SKM-1 treated with dmso at 0.1 percent for 144 hours (cell line): ENCODE measurements around the gene LPIN2.

Source experiments
- DNase-seq: peaks from one replicate; lab custom pipeline; 2025; ENCODE audit not compliant: unreplicated experiment; lab: John Stamatoyannopoulos, UW

Gene LPIN2

GRCh38 chr18:2983296-2983695 is 29.6 kb downstream of the LPIN2 start:
- no peak for DNase-seq

- DNase-seq, result no peak
These were observed 30.3 kb downstream of the LPIN2 start for GRCh38 chr18:2982452-2983269.

- no peak for DNase-seq
These were observed 30.9 kb downstream of the LPIN2 start for GRCh38 chr18:2982022-2982421.

GRCh38 chr18:2981212-2981728 is 31.7 kb downstream of the LPIN2 start:
- DNase-seq, result no peak

GRCh38 chr18:2979871-2980790 is 32.8 kb downstream of the LPIN2 start:
- DNase-seq, result peak; percentile 54

GRCh38 chr18:2979129-2979528 is 33.8 kb downstream of the LPIN2 start:
- no peak for DNase-seq

GRCh38 chr18:2978661-2979106 is 34.3 kb downstream of the LPIN2 start:
- no peak for DNase-seq

GRCh38 chr18:2978208-2978607 is 34.7 kb downstream of the LPIN2 start:
- DNase-seq, result no peak

GRCh38 chr18:2976218-2977132 is 36.5 kb downstream of the LPIN2 start:
- no peak for DNase-seq

- DNase-seq, result no peak
These were observed 38.2 kb downstream of the LPIN2 start for GRCh38 chr18:2974731-2975130.

- peak; percentile 70 for DNase-seq
These were observed 41.0 kb downstream of the LPIN2 start for GRCh38 chr18:2971741-2972552.

GRCh38 chr18:2970772-2971659 is 41.9 kb downstream of the LPIN2 start:
- DNase-seq, result peak; percentile 93

GRCh38 chr18:2970344-2970743 is 42.6 kb downstream of the LPIN2 start:
- DNase-seq, result no peak

- no peak for DNase-seq
These were observed 43.2 kb downstream of the LPIN2 start for GRCh38 chr18:2969695-2970094.

GRCh38 chr18:2968606-2969005 is 44.3 kb downstream of the LPIN2 start:
- no peak for DNase-seq

- DNase-seq, result no peak
These were observed 45.1 kb downstream of the LPIN2 start for GRCh38 chr18:2967820-2968219.

- DNase-seq, result no peak
These were observed 45.6 kb downstream of the LPIN2 start for GRCh38 chr18:2967357-2967756.

- no peak for DNase-seq
These were observed 46.4 kb downstream of the LPIN2 start for GRCh38 chr18:2966560-2966959.

GRCh38 chr18:2965797-2966196 is 47.1 kb downstream of the LPIN2 start:
- DNase-seq, result no peak
